ENCODE data around the gene RNF14. TPM values are rescaled to one million over a fixed set of nuclear protein-coding genes. Genes with fewer than 3 reads are reported as not detected.

Gene RNF14
- polyA plus RNA-seq, 1 of the 3 experiments (the other 2 are of a cell fraction), result 24.5 TPM

DNA sequence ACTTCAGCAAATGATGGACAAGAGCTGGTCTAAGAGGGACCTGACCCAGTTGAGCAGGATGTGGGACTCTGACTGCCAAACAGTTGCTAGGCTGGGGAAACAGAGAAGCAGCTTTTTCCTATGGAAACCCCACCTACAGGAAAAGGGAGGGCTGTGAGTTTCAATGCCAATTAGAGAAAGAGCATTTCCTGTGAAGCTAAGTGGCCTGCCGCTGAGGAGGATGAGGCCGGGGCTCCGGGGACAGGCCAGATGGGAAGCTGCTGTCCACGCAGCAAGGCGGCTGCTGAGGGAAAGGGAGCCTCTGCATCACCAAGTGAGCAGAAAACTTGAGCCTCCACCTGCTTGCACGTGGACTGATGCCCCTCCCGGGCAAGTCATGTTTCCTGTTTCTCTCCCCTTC, 10.8 kb upstream of the RNF14 start, which contains the start of gene PCDH12:
Gene PCDH12 (minus strand): TSS at position 90 of the 400 bp plus-strand sequence. CDS start 351 bp downstream, outside the sequence.
- Histone ChIP-seq H3K27me3 (ENCODE audit: insufficient read depth) (no peaks in the 10 kb centered on the region), H3K79me2 (ENCODE audit: insufficient read depth) (no peaks in the 10 kb centered on the region), H3K9me3 (no peaks in the 10 kb centered on the region), H3K9ac (no peak within 1 kb of the TSS), H3K36me3 (replicated peaks in 1 of 2; ENCODE audit: control insufficient read depth in 1 of 2, insufficient read depth in 2 of 2, low read length in 1 of 2) (no peaks in the 10 kb centered on the region), H3K9me2 (no peaks in the 10 kb centered on the region), H3F3A (replicated peaks; ENCODE audit: insufficient read depth) (no peaks in the 10 kb centered on the region), H2AFZ (ENCODE audit: low read depth) (no peak within 1 kb of the TSS), H3K4me3 (ENCODE audit: low read depth in 2 of 2, low read length in 1 of 2) (no peak within 1 kb of the TSS), H3K27ac (ENCODE audit: low read depth in 2 of 2, low read length in 1 of 2) (no peak within 1 kb of the TSS), H4K20me1 (ENCODE audit: insufficient read depth) (no peaks in the 10 kb centered on the region), H3K4me2 (no peak within 1 kb of the TSS), H3K4me1 (ENCODE audit: control insufficient read depth in 1 of 2, insufficient read depth in 2 of 2, low read depth in 1 of 2, low read length in 1 of 2) (peaks cover 0 to 17% of the 10 kb centered on the region in 2 experiments; a peak in 2 of 4 replicates)
- ChIA-PET CTCF (interaction anchor here (1.0 to 9.7 kb wide), 11 partner anchors 12 to 293 kb away, joined by 3 to 325 read pairs (median 55); partner anchors contain the start of genes PCDH1 and RNF14), POLR2A (no interaction called here)
- WGBS (ENCODE audit: low lambda C conversion rate), result 36% methylated on average over 6 of the region's 7 CpGs
- no peak for TF ChIP-seq ELF1 (IDR thresholded peaks at IDR 0.05)
- no peak for TF ChIP-seq FOSL2 (IDR thresholded peaks at IDR 0.05; ENCODE audit: borderline replicate concordance, low read depth)
- TF ChIP-seq, protein P1, sequence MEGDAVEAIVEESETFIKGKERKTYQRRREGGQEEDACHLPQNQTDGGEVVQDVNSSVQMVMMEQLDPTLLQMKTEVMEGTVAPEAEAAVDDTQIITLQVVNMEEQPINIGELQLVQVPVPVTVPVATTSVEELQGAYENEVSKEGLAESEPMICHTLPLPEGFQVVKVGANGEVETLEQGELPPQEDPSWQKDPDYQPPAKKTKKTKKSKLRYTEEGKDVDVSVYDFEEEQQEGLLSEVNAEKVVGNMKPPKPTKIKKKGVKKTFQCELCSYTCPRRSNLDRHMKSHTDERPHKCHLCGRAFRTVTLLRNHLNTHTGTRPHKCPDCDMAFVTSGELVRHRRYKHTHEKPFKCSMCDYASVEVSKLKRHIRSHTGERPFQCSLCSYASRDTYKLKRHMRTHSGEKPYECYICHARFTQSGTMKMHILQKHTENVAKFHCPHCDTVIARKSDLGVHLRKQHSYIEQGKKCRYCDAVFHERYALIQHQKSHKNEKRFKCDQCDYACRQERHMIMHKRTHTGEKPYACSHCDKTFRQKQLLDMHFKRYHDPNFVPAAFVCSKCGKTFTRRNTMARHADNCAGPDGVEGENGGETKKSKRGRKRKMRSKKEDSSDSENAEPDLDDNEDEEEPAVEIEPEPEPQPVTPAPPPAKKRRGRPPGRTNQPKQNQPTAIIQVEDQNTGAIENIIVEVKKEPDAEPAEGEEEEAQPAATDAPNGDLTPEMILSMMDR (IDR thresholded peaks at IDR 0.05), result no peak
- TF ChIP-seq RCOR1 (IDR thresholded peaks at IDR 0.05; ENCODE audit: low read length), result no peak
- TF ChIP-seq GABPA (IDR thresholded peaks at IDR 0.05; ENCODE audit: low read depth), result no peak
- no peak for TF ChIP-seq RFX5 (IDR thresholded peaks at IDR 0.05; ENCODE audit: low read length)
- TF ChIP-seq EZH2phosphoT487 (IDR thresholded peaks at IDR 0.05; ENCODE audit: borderline replicate concordance, low read depth), result no peak
- TF ChIP-seq, protein P2, sequence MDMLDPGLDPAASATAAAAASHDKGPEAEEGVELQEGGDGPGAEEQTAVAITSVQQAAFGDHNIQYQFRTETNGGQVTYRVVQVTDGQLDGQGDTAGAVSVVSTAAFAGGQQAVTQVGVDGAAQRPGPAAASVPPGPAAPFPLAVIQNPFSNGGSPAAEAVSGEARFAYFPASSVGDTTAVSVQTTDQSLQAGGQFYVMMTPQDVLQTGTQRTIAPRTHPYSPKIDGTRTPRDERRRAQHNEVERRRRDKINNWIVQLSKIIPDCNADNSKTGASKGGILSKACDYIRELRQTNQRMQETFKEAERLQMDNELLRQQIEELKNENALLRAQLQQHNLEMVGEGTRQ (IDR thresholded peaks at IDR 0.05; ENCODE audit: borderline replicate concordance, low read depth, low read length), result no peak
- DNase-seq, result peak; percentile 58

DNA sequence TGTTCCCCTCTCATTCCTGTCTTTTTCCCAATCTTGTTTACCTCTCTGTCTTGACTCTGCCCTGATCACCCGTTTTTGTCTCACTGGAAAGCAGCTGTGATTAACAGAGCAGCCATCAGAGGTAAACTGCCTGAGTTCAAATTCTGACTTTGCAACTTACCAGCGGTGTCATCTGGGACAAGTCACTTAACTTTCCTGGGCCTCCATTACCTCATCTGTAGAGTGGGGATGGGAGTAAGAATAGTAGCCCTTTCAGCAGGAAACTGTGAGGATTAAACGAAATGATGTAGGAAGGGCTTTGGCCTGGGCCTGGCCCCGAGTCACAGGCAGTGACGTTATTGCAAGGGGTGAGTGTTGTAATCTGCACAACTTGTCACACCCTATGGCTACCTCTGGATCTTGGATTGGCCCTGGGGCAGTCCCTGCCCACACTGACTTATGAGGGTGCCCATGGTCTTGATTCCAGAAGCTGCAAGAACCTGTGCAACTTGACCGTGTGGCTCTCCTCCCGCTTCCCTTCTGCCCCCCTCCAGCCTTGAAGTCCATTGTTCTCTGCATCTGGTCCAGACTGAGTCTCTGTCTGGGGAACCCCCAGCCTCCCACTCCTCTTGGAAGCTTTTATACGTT, 10.2 kb upstream of the RNF14 start:
- Histone ChIP-seq H3K79me2 (ENCODE audit: insufficient read depth) (no peaks in the 10 kb centered on the region), H3K36me3 (replicated peaks in 1 of 2; ENCODE audit: control insufficient read depth in 1 of 2, insufficient read depth in 2 of 2, low read length in 1 of 2) (no peaks in the 10 kb centered on the region), H3K9ac (no peak overlapping the region), H3K4me2 (no peak overlapping the region), H3K9me3 (no peaks in the 10 kb centered on the region), H3K27ac (ENCODE audit: low read depth in 2 of 2, low read length in 1 of 2) (no peak overlapping the region), H3K4me3 (ENCODE audit: low read depth in 2 of 2, low read length in 1 of 2) (no peak overlapping the region), H3F3A (replicated peaks; ENCODE audit: insufficient read depth) (no peaks in the 10 kb centered on the region), H4K20me1 (ENCODE audit: insufficient read depth) (no peaks in the 10 kb centered on the region), H3K27me3 (ENCODE audit: insufficient read depth) (no peaks in the 10 kb centered on the region), H3K4me1 (ENCODE audit: control insufficient read depth in 1 of 2, insufficient read depth in 2 of 2, low read depth in 1 of 2, low read length in 1 of 2) (peaks cover 0 to 17% of the 10 kb centered on the region in 2 experiments; a peak in 2 of 4 replicates), H3K9me2 (no peaks in the 10 kb centered on the region), H2AFZ (ENCODE audit: low read depth) (no peak overlapping the region)
- ChIA-PET CTCF (interaction anchor here (1.0 to 9.7 kb wide), 15 partner anchors 11 to 300 kb away, joined by 3 to 325 read pairs (median 39); partner anchors contain the start of genes DELE1, PCDH1 and RNF14), POLR2A (no interaction called here)
- WGBS (ENCODE audit: low lambda C conversion rate), result 66% methylated on average over 7 of the region's 8 CpGs
- no peak for DNase-seq
- TF ChIP-seq SIN3A (IDR thresholded peaks at IDR 0.05; ENCODE audit: borderline replicate concordance, low read depth, low read length) (no peak), EZH2phosphoT487 (IDR thresholded peaks at IDR 0.05; ENCODE audit: borderline replicate concordance, low read depth) (no peak), RAD21 (IDR thresholded peaks at IDR 0.05; ENCODE audit: low read length) (no peak), GATA2 (CRISPR knock-in tag; IDR thresholded peaks at IDR 0.05) (no peak), CHD2 (IDR thresholded peaks at IDR 0.05; ENCODE audit: low read length, partially characterized antibody) (no peak), FOXJ3 (CRISPR knock-in tag; IDR thresholded peaks at IDR 0.05) (no peak), GABPA (IDR thresholded peaks at IDR 0.05; ENCODE audit: low read depth) (no peak), EP300 (IDR thresholded peaks at IDR 0.05; ENCODE audit: borderline replicate concordance in 1 of 2, low read depth in 1 of 2, low read length in 1 of 2) (no peak), ELF1 (IDR thresholded peaks at IDR 0.05) (no peak), NFIC (IDR thresholded peaks at IDR 0.05; ENCODE audit: borderline replicate concordance) (no peak), RXRA (IDR thresholded peaks at IDR 0.05; ENCODE audit: borderline replicate concordance, low read depth) (no peak), RFX5 (IDR thresholded peaks at IDR 0.05; ENCODE audit: low read length) (no peak), RCOR1 (IDR thresholded peaks at IDR 0.05; ENCODE audit: low read length) (no peak)
- TF ChIP-seq, protein P3, sequence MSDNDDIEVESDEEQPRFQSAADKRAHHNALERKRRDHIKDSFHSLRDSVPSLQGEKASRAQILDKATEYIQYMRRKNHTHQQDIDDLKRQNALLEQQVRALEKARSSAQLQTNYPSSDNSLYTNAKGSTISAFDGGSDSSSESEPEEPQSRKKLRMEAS (IDR thresholded peaks at IDR 0.05; ENCODE audit: low read depth), result no peak
- TF ChIP-seq, protein P1 (IDR thresholded peaks at IDR 0.05), result no peak
- TF ChIP-seq, protein P4, sequence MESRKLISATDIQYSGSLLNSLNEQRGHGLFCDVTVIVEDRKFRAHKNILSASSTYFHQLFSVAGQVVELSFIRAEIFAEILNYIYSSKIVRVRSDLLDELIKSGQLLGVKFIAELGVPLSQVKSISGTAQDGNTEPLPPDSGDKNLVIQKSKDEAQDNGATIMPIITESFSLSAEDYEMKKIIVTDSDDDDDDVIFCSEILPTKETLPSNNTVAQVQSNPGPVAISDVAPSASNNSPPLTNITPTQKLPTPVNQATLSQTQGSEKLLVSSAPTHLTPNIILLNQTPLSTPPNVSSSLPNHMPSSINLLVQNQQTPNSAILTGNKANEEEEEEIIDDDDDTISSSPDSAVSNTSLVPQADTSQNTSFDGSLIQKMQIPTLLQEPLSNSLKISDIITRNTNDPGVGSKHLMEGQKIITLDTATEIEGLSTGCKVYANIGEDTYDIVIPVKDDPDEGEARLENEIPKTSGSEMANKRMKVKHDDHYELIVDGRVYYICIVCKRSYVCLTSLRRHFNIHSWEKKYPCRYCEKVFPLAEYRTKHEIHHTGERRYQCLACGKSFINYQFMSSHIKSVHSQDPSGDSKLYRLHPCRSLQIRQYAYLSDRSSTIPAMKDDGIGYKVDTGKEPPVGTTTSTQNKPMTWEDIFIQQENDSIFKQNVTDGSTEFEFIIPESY (IDR thresholded peaks at IDR 0.05; ENCODE audit: borderline replicate concordance, low read depth), result no peak

Data from SK-N-SH (cell line).